Peyer's patch (tissue), 4 donors: ENCODE data around the gene GINS1.

Experiments
- POLR2A ChIP-seq, 2 donors: fragments of 450-650 bp; IDR thresholded peaks; one replicate each; pipeline ENCODE4 v1.5.1; 2017; ENCODE audit warnings: antibody characterized with exemption in 2 of 2, mild to moderate bottlenecking in 2 of 2, moderate library complexity in 2 of 2
- TF ChIP-seq, protein P1 (sequence below), 6 experiments: fragments of 450-650 bp in 4 of 6; fragments of 200-600 bp in 2 of 6; sonication (generic) in 1 of 6; IDR thresholded peaks; one replicate each; pipeline ENCODE4 v1.5.1; 2017 to 2019; ENCODE audit warnings: antibody characterized with exemption in 6 of 6, mild to moderate bottlenecking in 3 of 6, moderate library complexity in 1 of 6

DNA sequence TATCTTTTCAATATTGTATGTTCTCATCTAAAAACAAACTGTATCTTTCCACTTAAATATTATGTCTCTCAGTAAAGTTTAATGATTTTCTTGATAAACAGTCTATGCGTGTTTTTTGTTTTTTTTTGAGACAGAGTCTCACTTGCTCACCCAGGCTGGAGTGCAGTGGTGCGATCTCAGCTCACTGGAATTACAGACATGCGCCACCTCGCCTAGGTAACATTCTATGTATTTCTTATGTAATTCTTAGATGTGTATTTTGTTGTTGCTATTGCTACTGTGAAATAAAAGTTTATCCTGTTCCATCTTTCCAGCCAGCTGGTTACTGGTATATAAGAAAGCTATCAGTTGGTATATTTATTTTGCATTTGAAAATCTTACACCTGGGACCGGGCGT, 46.2 kb upstream of the GINS1 start:
- no peak for TF ChIP-seq POLR2A (IDR thresholded peaks at IDR 0.05)
- TF ChIP-seq, protein P1, sequence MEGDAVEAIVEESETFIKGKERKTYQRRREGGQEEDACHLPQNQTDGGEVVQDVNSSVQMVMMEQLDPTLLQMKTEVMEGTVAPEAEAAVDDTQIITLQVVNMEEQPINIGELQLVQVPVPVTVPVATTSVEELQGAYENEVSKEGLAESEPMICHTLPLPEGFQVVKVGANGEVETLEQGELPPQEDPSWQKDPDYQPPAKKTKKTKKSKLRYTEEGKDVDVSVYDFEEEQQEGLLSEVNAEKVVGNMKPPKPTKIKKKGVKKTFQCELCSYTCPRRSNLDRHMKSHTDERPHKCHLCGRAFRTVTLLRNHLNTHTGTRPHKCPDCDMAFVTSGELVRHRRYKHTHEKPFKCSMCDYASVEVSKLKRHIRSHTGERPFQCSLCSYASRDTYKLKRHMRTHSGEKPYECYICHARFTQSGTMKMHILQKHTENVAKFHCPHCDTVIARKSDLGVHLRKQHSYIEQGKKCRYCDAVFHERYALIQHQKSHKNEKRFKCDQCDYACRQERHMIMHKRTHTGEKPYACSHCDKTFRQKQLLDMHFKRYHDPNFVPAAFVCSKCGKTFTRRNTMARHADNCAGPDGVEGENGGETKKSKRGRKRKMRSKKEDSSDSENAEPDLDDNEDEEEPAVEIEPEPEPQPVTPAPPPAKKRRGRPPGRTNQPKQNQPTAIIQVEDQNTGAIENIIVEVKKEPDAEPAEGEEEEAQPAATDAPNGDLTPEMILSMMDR (IDR thresholded peaks at IDR 0.05), result no peak
